ENCODE data around the gene ABHD16B. TPM values are rescaled to one million over a fixed set of nuclear protein-coding genes. Genes with fewer than 3 reads are reported as not detected.
"Not testable (repeated sequence)": the region's sequence is repeated elsewhere in the genome, so short reads cannot be mapped to it uniquely, and the experiment has no call there.

Gene ABHD16B
- total RNA-seq, 3 donors from 2014 or later (not counting 1 experiment from before 2014, with no cell fraction given): not detected

DNA sequence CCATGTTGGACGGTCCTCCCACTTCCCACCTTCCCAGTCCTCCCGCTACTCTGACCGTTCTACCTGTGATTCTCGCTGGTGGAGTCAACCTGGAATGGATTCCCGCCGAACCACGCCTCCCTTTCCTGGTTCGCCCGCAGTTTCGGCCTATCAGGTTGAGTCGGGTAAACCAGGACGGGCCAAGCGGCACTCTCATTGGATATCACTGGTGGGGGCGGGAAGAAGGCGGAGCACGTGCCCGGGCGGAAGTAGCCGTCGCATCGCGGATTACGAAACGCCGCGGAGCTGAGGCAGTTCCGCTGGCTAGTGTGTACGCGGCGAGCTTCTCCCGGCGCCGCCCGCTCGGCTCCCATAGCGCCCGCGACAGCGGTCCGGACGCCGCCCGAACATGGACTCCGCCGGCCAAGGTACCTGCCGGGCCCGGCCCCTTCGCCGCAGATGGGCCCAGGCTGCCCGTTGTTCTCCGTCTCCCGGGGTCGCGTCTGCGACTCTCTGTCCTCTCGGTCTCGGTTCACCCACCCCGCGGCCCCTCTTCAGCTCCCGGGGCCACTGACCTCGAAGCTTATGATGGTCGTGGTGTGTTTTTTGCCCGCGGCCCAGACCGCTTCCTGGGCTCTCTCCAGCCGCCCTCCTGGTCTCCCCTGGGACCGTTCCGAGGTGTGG is 3.8 kb downstream of the ABHD16B start, which contains the start of gene TPD52L2:
Gene TPD52L2, plus strand, starts transcription at position 293 of the 663 bp plus-strand sequence. Its CDS starts 96 bp downstream, at position 389.
- no peaks in the 10 kb centered on the region for H3K36me3 Mint-ChIP-seq
- peaks cover 26 to 36% of the 10 kb centered on the region in 2 donors for H3K4me1 Mint-ChIP-seq
- H3K27me3 Mint-ChIP-seq (ENCODE audit: low read depth in 2 of 2): no peaks in the 10 kb centered on the region
- peak; percentile 84 to 93 (median 88) for ATAC-seq
- peak; percentile 95 to 99 for DNase-seq
- no peaks in the 10 kb centered on the region for H3K9me3 Mint-ChIP-seq
- under 1% methylated on average over 68 of the region's 68 CpGs for WGBS (ENCODE audit: insufficient coverage)
- peak within 1 kb of the TSS; percentile 96 for H3K4me3 Mint-ChIP-seq
- H3K4me3 ChIP-seq (ENCODE audit: low read length): peak within 1 kb of the TSS; percentile 99
- H3K27ac ChIP-seq (ENCODE audit: low read length): peak within 1 kb of the TSS; percentile 85
- H3K4me1 ChIP-seq (ENCODE audit: control insufficient read depth, insufficient read depth, low read length): peaks cover 38% of the 10 kb centered on the region
- H3K36me3 ChIP-seq (ENCODE audit: control insufficient read depth, insufficient read depth, low read length): peaks cover 12% of the 10 kb centered on the region
- TF ChIP-seq, protein P1, sequence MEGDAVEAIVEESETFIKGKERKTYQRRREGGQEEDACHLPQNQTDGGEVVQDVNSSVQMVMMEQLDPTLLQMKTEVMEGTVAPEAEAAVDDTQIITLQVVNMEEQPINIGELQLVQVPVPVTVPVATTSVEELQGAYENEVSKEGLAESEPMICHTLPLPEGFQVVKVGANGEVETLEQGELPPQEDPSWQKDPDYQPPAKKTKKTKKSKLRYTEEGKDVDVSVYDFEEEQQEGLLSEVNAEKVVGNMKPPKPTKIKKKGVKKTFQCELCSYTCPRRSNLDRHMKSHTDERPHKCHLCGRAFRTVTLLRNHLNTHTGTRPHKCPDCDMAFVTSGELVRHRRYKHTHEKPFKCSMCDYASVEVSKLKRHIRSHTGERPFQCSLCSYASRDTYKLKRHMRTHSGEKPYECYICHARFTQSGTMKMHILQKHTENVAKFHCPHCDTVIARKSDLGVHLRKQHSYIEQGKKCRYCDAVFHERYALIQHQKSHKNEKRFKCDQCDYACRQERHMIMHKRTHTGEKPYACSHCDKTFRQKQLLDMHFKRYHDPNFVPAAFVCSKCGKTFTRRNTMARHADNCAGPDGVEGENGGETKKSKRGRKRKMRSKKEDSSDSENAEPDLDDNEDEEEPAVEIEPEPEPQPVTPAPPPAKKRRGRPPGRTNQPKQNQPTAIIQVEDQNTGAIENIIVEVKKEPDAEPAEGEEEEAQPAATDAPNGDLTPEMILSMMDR (IDR thresholded peaks at IDR 0.05): no peak
- intact Hi-C loops (cut with micrococcal nuclease): loop anchor here (1.0 to 2.0 kb wide), 4 partner anchors 91 to 326 kb away; partner anchors contain the start of genes ARFRP1, RTEL1 and UCKL1
- no peaks in the 10 kb centered on the region for H3K9me3 ChIP-seq (ENCODE audit: control insufficient read depth, insufficient read depth, low read length)
- H3K27ac Mint-ChIP-seq: peak within 1 kb of the TSS; percentile 91 to 95
- H3K27me3 ChIP-seq (ENCODE audit: control insufficient read depth, insufficient read depth, low read length): no peaks in the 10 kb centered on the region

DNA sequence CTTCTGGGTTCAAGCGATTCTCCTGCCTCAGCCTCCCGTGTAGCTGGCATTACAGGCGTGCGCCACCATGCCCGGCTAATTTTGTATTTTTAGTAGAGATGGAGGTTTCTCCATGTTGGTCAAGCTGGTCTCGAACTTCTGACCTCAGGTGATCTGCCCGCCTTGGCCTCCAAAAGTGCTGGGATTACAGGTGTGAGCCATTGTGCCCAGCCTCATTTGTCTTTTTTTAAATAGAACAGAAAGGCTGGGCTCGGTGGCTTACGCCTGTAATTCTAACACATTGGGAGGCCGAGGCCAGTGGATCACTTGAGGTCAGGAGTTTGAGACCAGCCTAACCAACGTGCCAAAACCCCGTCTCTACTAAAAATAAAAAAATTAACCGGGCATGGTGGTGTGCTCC is 5.7 kb downstream of the ABHD16B start:
- peak overlapping the region; percentile 52 for H3K4me3 Mint-ChIP-seq
- H3K27ac ChIP-seq (ENCODE audit: low read length); DNase-seq; ATAC-seq; H3K9me3 ChIP-seq (ENCODE audit: control insufficient read depth, insufficient read depth, low read length); H3K27me3 Mint-ChIP-seq (ENCODE audit: low read depth in 2 of 2); H3K4me3 ChIP-seq (ENCODE audit: low read length); H3K27ac Mint-ChIP-seq; H3K36me3 Mint-ChIP-seq; intact Hi-C loops (cut with micrococcal nuclease); H3K27me3 ChIP-seq (ENCODE audit: control insufficient read depth, insufficient read depth, low read length); H3K9me3 Mint-ChIP-seq: not testable (repeated sequence)
- Histone ChIP-seq H3K36me3 (ENCODE audit: control insufficient read depth, insufficient read depth, low read length) (peaks cover 16% of the 10 kb centered on the region), H3K4me1 (ENCODE audit: control insufficient read depth, insufficient read depth, low read length) (peaks cover 34% of the 10 kb centered on the region)
- peaks cover 26 to 30% of the 10 kb centered on the region in 2 donors for H3K4me1 Mint-ChIP-seq
- 80% methylated on average over 13 of the region's 13 CpGs for WGBS (ENCODE audit: insufficient coverage)

DNA sequence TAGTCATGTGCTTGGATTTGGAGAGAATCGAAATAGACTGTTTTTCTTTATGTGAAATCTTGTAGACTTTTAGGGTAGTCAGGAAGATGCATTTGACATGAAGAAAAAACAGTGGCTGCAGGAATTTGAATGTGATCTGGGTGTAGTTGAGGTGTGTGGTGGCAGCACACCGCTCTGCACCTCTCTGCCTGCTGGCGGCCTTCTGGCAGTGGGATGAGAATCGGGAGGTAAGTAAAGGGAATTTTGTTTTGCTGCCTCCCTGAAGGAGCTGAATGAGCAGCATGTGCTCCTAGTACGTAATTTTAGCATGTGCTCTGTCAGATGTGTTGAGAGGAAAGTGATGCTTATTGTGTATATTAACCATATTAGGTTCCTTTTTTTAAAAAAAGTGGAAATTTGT is 7.0 kb downstream of the ABHD16B start:
- TF ChIP-seq, protein P1 (IDR thresholded peaks at IDR 0.05): no peak
- Histone ChIP-seq H3K27me3 (ENCODE audit: control insufficient read depth, insufficient read depth, low read length) (no peaks in the 10 kb centered on the region), H3K4me1 (ENCODE audit: control insufficient read depth, insufficient read depth, low read length) (peaks cover 27% of the 10 kb centered on the region), H3K36me3 (ENCODE audit: control insufficient read depth, insufficient read depth, low read length) (peaks cover 18% of the 10 kb centered on the region), H3K9me3 (ENCODE audit: control insufficient read depth, insufficient read depth, low read length) (no peaks in the 10 kb centered on the region), H3K27ac (ENCODE audit: low read length) (no peak overlapping the region), H3K4me3 (ENCODE audit: low read length) (no peak overlapping the region)
- 94% methylated on average over 5 of the region's 5 CpGs for WGBS (ENCODE audit: insufficient coverage)
- intact Hi-C loops (cut with micrococcal nuclease): no loop called here
- Mint-ChIP-seq H3K4me1 (peaks cover 23 to 26% of the 10 kb centered on the region in 2 donors), H3K4me3 (no peak overlapping the region), H3K27ac (no peak overlapping the region), H3K9me3 (no peaks in the 10 kb centered on the region), H3K27me3 (ENCODE audit: low read depth in 2 of 2) (no peaks in the 10 kb centered on the region), H3K36me3 (no peaks in the 10 kb centered on the region)
- no peak for DNase-seq
- no peak for ATAC-seq

DNA sequence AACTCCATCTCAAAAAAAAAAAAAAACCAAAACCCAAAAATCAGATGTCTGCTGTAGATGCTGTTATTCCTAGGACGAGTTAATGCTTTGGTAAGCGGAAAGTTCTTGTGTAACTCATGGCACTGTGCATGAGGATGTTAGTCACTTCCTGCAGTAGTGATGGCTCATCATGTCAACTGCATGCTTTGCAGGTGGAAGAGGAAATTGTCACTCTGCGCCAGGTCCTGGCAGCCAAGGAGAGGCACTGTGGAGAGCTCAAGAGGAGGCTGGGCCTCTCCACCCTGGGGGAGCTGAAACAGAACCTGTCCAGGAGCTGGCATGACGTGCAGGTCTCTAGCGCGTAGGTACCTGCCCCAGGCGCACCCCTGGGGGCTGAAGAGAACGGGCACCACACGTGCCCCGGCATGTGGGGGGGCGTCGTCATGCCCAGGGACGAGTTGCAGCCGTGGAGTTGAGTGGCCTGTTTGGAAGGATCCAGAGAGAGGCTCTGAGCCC is 12.2 kb downstream of the ABHD16B start:
- WGBS (ENCODE audit: insufficient coverage): 92% methylated on average over 14 of the region's 14 CpGs
- TF ChIP-seq, protein P1 (IDR thresholded peaks at IDR 0.05): no peak
- intact Hi-C loops (cut with micrococcal nuclease): no loop called here
- Mint-ChIP-seq H3K36me3 (peaks cover 10% of the 10 kb centered on the region), H3K9me3 (no peaks in the 10 kb centered on the region), H3K4me3 (no peak overlapping the region), H3K27me3 (ENCODE audit: low read depth in 2 of 2) (no peaks in the 10 kb centered on the region), H3K4me1 (peaks cover 0 to 11% of the 10 kb centered on the region in 2 donors), H3K27ac (peak overlapping the region in 1 of 2 donors; percentile 76)
- peaks cover 58% of the 10 kb centered on the region for H3K36me3 ChIP-seq (ENCODE audit: control insufficient read depth, insufficient read depth, low read length)
- ATAC-seq (peak in 2 of 3 donors; percentile 40 to 74), DNase-seq (peak in 1 of 2 donors; percentile 32)
- no peaks in the 10 kb centered on the region for H3K9me3 ChIP-seq (ENCODE audit: control insufficient read depth, insufficient read depth, low read length)
- no peaks in the 10 kb centered on the region for H3K27me3 ChIP-seq (ENCODE audit: control insufficient read depth, insufficient read depth, low read length)
- no peak overlapping the region for H3K4me3 ChIP-seq (ENCODE audit: low read length)
- no peaks in the 10 kb centered on the region for H3K4me1 ChIP-seq (ENCODE audit: control insufficient read depth, insufficient read depth, low read length)
- peak overlapping the region; percentile 37 for H3K27ac ChIP-seq (ENCODE audit: low read length)

DNA sequence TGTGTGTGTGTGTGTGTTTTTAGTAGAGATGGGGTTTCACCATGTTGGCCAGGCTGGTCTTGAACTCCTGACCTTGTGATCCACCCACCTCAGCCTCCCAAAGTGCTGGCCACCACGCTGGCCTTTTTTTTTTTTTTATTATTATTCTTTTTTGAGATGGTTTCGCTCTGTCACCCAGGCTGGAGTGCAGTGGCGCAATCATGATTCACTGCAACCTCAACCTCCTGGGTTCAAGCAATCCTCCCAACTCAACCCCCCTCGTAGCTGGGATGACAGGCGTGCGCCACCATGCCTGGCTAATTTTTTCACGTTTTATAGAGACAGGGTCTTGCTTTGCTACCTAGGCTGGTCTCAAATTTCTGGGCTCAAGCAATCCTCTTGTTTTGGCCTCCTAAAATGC is 12.9 kb downstream of the ABHD16B start:
- intact Hi-C loops (cut with micrococcal nuclease); H3K27ac Mint-ChIP-seq; H3K27ac ChIP-seq (ENCODE audit: low read length); ATAC-seq; H3K9me3 Mint-ChIP-seq; H3K4me3 ChIP-seq (ENCODE audit: low read length); DNase-seq; H3K4me3 Mint-ChIP-seq; H3K27me3 Mint-ChIP-seq (ENCODE audit: low read depth in 2 of 2); H3K27me3 ChIP-seq (ENCODE audit: control insufficient read depth, insufficient read depth, low read length); H3K4me1 ChIP-seq (ENCODE audit: control insufficient read depth, insufficient read depth, low read length); H3K9me3 ChIP-seq (ENCODE audit: control insufficient read depth, insufficient read depth, low read length): not testable (repeated sequence)
- Mint-ChIP-seq H3K4me1 (peaks cover 0 to 11% of the 10 kb centered on the region in 2 donors), H3K36me3 (peaks cover 10% of the 10 kb centered on the region)
- H3K36me3 ChIP-seq (ENCODE audit: control insufficient read depth, insufficient read depth, low read length): peaks cover 55% of the 10 kb centered on the region
- 96% methylated on average over 6 of the region's 7 CpGs for WGBS (ENCODE audit: insufficient coverage)
